ENCODE results near the gene POP4.

GRCh38 chr19:29663861-29664752 lies 58.0 kb downstream of the POP4 start:
- TF ChIP-seq, protein P1, sequence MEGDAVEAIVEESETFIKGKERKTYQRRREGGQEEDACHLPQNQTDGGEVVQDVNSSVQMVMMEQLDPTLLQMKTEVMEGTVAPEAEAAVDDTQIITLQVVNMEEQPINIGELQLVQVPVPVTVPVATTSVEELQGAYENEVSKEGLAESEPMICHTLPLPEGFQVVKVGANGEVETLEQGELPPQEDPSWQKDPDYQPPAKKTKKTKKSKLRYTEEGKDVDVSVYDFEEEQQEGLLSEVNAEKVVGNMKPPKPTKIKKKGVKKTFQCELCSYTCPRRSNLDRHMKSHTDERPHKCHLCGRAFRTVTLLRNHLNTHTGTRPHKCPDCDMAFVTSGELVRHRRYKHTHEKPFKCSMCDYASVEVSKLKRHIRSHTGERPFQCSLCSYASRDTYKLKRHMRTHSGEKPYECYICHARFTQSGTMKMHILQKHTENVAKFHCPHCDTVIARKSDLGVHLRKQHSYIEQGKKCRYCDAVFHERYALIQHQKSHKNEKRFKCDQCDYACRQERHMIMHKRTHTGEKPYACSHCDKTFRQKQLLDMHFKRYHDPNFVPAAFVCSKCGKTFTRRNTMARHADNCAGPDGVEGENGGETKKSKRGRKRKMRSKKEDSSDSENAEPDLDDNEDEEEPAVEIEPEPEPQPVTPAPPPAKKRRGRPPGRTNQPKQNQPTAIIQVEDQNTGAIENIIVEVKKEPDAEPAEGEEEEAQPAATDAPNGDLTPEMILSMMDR (IDR thresholded peaks at IDR 0.05): no peak
- TF ChIP-seq POLR2A (IDR thresholded peaks at IDR 0.05): no peak
